Endothelial cell of umbilical vein (primary cell): Measurements from ENCODE around the gene IFRD2. TPM values are rescaled to one million over a fixed set of nuclear protein-coding genes. Genes with fewer than 3 reads are reported as not detected.

Source experiments
- BruUV-seq: library from RNA; stranded (reverse); fragments of 400-500 nt; replicated peaks from 2 replicates; lab custom pipeline; 2021; lab: Mats Ljungman, UMichigan
- CTCF ChIA-PET: fragments of 300-600, 350-600 bp; sonication (Branson Sonifier 250); formaldehyde crosslinking; loops from one replicate; lab custom pipeline; 2021; ENCODE audit warnings: antibody characterized with exemption, inconsistent platforms; lab: Charles Lee
- POLR2A ChIA-PET: fragments of 300-600, 350-600 bp; sonication (Branson Sonifier 250); formaldehyde crosslinking; loops from one replicate; lab custom pipeline; 2021; ENCODE audit warnings: antibody characterized with exemption, inconsistent platforms; lab: Charles Lee
- DNase-seq: peaks from one replicate; pipeline ENCODE4 v3.0.0-alpha.2; 2011; ENCODE audit warnings: low read depth, low spot score
- FAIRE-seq: peaks from 2 replicates; lab custom pipeline; 2011; peaks lifted over from hg19 to GRCh38; lab: Jason Lieb, UNC
- H2AFZ ChIP-seq: 2 replicates; pipeline ENCODE4 v1.6.0; 2012; ENCODE audit warnings: low read depth, low read length, control low read depth, inconsistent platforms
- H3K27ac ChIP-seq: 2 replicates; pipeline ENCODE4 v1.5.1; 2011; ENCODE audit warnings: low read depth, mild to moderate bottlenecking, control low read depth, low read length, moderate library complexity; ENCODE audit not compliant: insufficient read depth
- H3K27me3 ChIP-seq, 2 experiments: 2 replicates each; pipeline versions ENCODE4 v1.6.0 to v1.6.1; 2011; ENCODE audit warnings: low read length in 2 of 2, mixed read lengths in 1 of 2; ENCODE audit not compliant: control insufficient read depth in 2 of 2, insufficient read depth in 2 of 2
- H3K36me3 ChIP-seq, 2 experiments: 2 replicates in 1 of 2; 3 replicates in 1 of 2; pipeline ENCODE4 v1.5.1; 2011; ENCODE audit warnings: low read length in 2 of 2, mild to moderate bottlenecking in 1 of 2, moderate library complexity in 1 of 2; ENCODE audit not compliant: control insufficient read depth in 2 of 2, insufficient read depth in 2 of 2; ENCODE audit errors: extremely low read depth in 1 of 2
- H3K4me1 ChIP-seq: 3 replicates; pipeline ENCODE4 v1.5.1; 2011; ENCODE audit warnings: mild to moderate bottlenecking, low read length; ENCODE audit not compliant: control insufficient read depth, insufficient read depth; ENCODE audit errors: extremely low read depth
- H3K4me2 ChIP-seq: 2 replicates; pipeline ENCODE4 v1.6.1; 2011; ENCODE audit warnings: low read length, control low read depth, mixed read lengths; ENCODE audit not compliant: insufficient read depth
- H3K4me3 ChIP-seq, 3 experiments: fragments of 200-600 bp in 1 of 3; sonication (generic), shearing (Covaris generic) in 1 of 3; replicated peaks in 1 of 3; 2 replicates each; pipeline ENCODE4 v1.5.1; 2011 to 2016; ENCODE audit warnings: control low read depth in 3 of 3, low read length in 3 of 3, mild to moderate bottlenecking in 2 of 3, inconsistent platforms in 1 of 3, low read depth in 1 of 3, moderate library complexity in 1 of 3; ENCODE audit not compliant: insufficient read depth in 1 of 3
- H3K79me2 ChIP-seq: 2 replicates; pipeline ENCODE4 v1.6.0; 2012; ENCODE audit warnings: low read length, inconsistent platforms; ENCODE audit not compliant: control insufficient read depth, insufficient read depth
- H3K9ac ChIP-seq: replicated peaks from 2 replicates; pipeline ENCODE3; 2011; ENCODE audit warnings: low read length, control low read depth; ENCODE audit not compliant: insufficient read depth; ENCODE audit errors: extremely low read depth
- H3K9me1 ChIP-seq: replicated peaks from 3 replicates; pipeline ENCODE4 v1.6.0; 2011; ENCODE audit warnings: mild to moderate bottlenecking, low read length; ENCODE audit not compliant: control insufficient read depth, insufficient read depth; ENCODE audit errors: extremely low read depth
- H3K9me3 ChIP-seq: replicated peaks from 2 replicates; pipeline ENCODE4 v1.5.1; 2012; ENCODE audit warnings: low read length, inconsistent platforms; ENCODE audit not compliant: control insufficient read depth, insufficient read depth
- H4K20me1 ChIP-seq: replicated peaks from 2 replicates; pipeline ENCODE3; 2011; ENCODE audit warnings: mild to moderate bottlenecking, low read length; ENCODE audit not compliant: control insufficient read depth, insufficient read depth; ENCODE audit errors: extremely low read depth
- CTCF ChIP-seq, 2 donors: IDR thresholded peaks; 1 replicate in 1 of 2; 2 replicates in 1 of 2; pipeline ENCODE4 v1.5.1; 2011; ENCODE audit warnings: low read length in 2 of 2, mild to moderate bottlenecking in 2 of 2, moderate library complexity in 2 of 2, control low read depth in 1 of 2, inconsistent platforms in 1 of 2, low read depth in 1 of 2; ENCODE audit not compliant: insufficient read depth in 1 of 2; ENCODE audit errors: extremely low read depth in 1 of 2
- EZH2 ChIP-seq: IDR thresholded peaks from 2 replicates; pipeline ENCODE4 v1.6.1; 2012; ENCODE audit warnings: borderline replicate concordance, low read depth, mild to moderate bottlenecking, moderate library complexity, low read length, inconsistent platforms; ENCODE audit not compliant: severe bottlenecking
- FOS ChIP-seq: IDR thresholded peaks from 2 replicates; pipeline ENCODE4 v1.6.1; 2011; ENCODE audit warnings: mild to moderate bottlenecking, low read length, moderate library complexity, borderline replicate concordance; ENCODE audit not compliant: insufficient read depth
- GATA2 ChIP-seq: IDR thresholded peaks from 2 replicates; pipeline ENCODE4 v1.7.0; 2011; ENCODE audit warnings: low read depth, mild to moderate bottlenecking, moderate library complexity, mixed read lengths, low read length; ENCODE audit not compliant: insufficient read length, insufficient read depth
- JUN ChIP-seq: IDR thresholded peaks from 2 replicates; pipeline ENCODE4 v1.6.1; 2011; ENCODE audit warnings: borderline replicate concordance, low read depth; ENCODE audit not compliant: insufficient read length, insufficient read depth
- MYC ChIP-seq: IDR thresholded peaks from one replicate; pipeline ENCODE4 v1.6.1; 2011; ENCODE audit warnings: mild to moderate bottlenecking, low read depth, low read length
- POLR2A ChIP-seq: IDR thresholded peaks from 2 replicates; pipeline ENCODE4 v1.6.1; 2012; ENCODE audit warnings: low read depth, mild to moderate bottlenecking, control low read depth, low read length
- POLR2AphosphoS5 ChIP-seq: IDR thresholded peaks from 2 replicates; pipeline ENCODE4 v1.6.1; 2012; ENCODE audit warnings: low read depth, mild to moderate bottlenecking, control low read depth, low read length, moderate library complexity; ENCODE audit not compliant: insufficient read depth
- dilution Hi-C: fragments of 300-500 bp; cut with MboI; formaldehyde crosslinking; loops from one replicate; pipeline ENCODE4 v1.15.0; 2019; ENCODE audit warnings: low sequenced_read_pairs; ENCODE audit not compliant: extremely low pct_ligation_motif_present
- intact Hi-C: fragments of 100-400 bp; cut with micrococcal nuclease; formaldehyde crosslinking; loops from one replicate; pipeline ENCODE4 v1.10.0; 2022
- polyA plus RNA-seq, 4 experiments: library from polyadenylated mRNA; depleted of rRNA in 3 of 4; stranded (reverse) in 3 of 4; unstranded in 1 of 4; fragments of >200 nt; gene quantifications; 2 replicates each; pipeline versions ENCODE4 v1.2.1 to v1.2.3, GENCODE V29; 2011 to 2012; ENCODE audit warnings: missing spikeins in 1 of 4
- total RNA-seq: library from RNA; stranded (reverse); gene quantifications from 2 replicates; pipeline ENCODE4 v1.2.3, GENCODE V29; 2021
- TF ChIP-seq, protein P1 (sequence below): IDR thresholded peaks from 2 replicates; pipeline ENCODE4 v1.6.1; 2011; ENCODE audit not compliant: insufficient read depth, insufficient read length

Gene IFRD2
- total and polyA plus RNA-seq, 2 donors (not counting 3 experiments of a cell fraction or from before 2014, with no cell fraction given), result 99.4 to 111 TPM

DNA sequence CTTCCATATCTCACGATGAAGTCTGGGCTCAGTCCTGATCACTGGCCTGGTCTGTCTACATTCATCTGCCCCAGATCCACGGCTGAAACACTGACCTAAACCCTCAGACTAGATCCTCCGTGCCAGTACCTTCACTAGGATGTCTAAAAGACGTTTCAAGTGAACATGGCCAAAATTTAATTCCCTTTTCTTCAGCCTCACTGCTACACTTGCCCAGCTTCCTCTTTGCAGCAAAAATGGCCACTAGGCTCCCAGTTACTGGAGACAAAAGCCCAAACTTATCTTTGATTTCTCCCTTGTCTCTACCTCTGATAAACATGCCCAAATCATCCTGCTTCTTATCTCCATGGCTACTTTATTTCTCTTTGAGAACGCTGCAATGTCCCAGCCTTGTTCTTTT is 46.7 kb upstream of the IFRD2 start:
- Histone ChIP-seq H3K27ac (no peak overlapping the region), H3K79me2 (peaks cover 32% of the 10 kb centered on the region), H2AFZ (no peak overlapping the region), H3K9me3 (no peaks in the 10 kb centered on the region), H3K4me3 (no peak overlapping the region), H3K4me1 (peaks cover 34% of the 10 kb centered on the region), H3K36me3 (no peaks in the 10 kb centered on the region), H3K4me2 (no peak overlapping the region), H3K9ac (no peak overlapping the region), H3K27me3 (no peaks in the 10 kb centered on the region), H3K9me1 (no peaks in the 10 kb centered on the region), H4K20me1 (no peaks in the 10 kb centered on the region)
- no TSS peak for BruUV-seq
- TF ChIP-seq FOS (no peak), GATA2 (no peak), EZH2 (no peak), POLR2A (no peak), POLR2AphosphoS5 (no peak), JUN (no peak), CTCF (IDR thresholded peaks at IDR 0.05; ENCODE audit: extremely low read depth in 1 of 2, insufficient read depth in 1 of 2, low read depth in 1 of 2, low read length in 2 of 2) (no peak), MYC (no peak)
- TF ChIP-seq, protein P1, sequence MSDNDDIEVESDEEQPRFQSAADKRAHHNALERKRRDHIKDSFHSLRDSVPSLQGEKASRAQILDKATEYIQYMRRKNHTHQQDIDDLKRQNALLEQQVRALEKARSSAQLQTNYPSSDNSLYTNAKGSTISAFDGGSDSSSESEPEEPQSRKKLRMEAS, result no peak
- DNase-seq (no peak), FAIRE-seq (no peak)
- ChIA-PET POLR2A (interaction anchor here (6.1 kb wide), 1 partner anchor 17 kb away, joined by 38 read pairs; the partner anchor contains the start of gene HYAL2), CTCF (interaction anchor here (2.4 kb wide), 1 partner anchor 15 kb away, joined by 6 read pairs; the partner anchor contains the start of gene HYAL2)
- dilution Hi-C loops, result no loop called here
- intact Hi-C loops, result no loop called here
